GM21786 (cell line): ENCODE data around the gene HS3ST5.

Source experiments
- ATAC-seq: cut with Tn5 transposase; IDR thresholded peaks from one replicate; pipeline ENCODE4 v1.9.1; 2021; ENCODE audit not compliant: unreplicated experiment

The HS3ST5 gene

DNA sequence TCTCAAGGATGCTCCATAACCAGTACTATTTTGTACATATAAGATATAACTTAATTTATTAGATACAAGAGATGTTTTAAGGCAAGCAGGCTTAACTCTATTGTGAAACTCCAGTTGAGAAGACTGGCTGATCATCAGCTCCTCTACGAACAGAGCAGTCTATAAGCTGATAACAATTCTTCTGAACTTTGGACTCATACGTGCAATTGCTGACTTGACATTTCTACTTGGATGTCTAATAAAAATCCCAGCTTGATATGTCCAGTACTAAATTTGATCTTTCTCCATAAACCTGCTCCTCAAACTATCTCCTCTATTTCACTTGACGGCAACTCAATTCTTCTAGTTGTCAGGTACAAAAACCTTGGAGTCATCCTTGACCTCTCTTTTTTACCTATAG, 141.9 kb downstream of the HS3ST5 start:
- no peak for ATAC-seq

DNA sequence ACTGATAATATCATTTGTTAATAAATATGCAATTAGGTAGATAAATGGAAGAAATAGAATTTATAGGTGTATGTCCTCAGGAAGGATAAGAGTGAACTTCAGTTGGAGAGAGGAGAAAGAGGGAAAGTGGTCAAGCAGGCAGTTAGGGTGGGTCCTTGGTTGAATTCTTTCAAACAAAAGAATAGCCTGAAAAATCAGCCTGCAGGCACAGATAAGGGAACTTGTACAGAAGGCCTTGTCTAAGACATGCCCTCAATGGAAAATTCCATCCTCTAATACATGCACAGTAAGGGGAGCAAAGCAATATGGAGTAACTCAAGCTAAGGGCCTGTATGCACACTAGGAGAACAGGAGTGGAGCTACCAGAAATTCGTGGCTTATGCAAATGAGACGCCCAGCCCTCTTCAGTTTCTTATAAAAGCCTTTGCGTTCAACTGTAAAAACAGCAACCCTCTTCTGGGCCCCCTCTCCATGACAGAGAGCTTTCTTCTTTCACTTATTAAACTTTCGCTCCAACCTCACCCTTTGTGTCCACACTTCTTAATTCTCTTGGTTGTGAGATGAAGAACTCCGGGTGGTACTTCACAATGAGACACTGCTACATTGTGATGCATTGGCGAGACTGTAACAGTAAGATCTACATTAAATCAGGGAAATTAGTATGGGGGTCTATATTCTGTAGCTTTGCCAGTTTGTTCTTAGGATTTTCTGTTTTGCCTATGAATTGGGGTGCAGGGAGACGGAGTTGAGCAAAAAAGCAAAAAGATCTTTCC, 147.0 kb downstream of the HS3ST5 start:
- ATAC-seq = no peak

- no peak for ATAC-seq
These were observed 147.8 kb downstream of the HS3ST5 start for GRCh38 chr6:114195027-114195365.

GRCh38 chr6:114194362-114195026, 148.3 kb downstream of the HS3ST5 start:
- ATAC-seq = no peak

- no peak for ATAC-seq
These were observed 155.3 kb downstream of the HS3ST5 start for GRCh38 chr6:114187563-114187962.

GRCh38 chr6:114181664-114182063, 161.2 kb downstream of the HS3ST5 start:
- no peak for ATAC-seq

GRCh38 chr6:114179411-114179810, 163.4 kb downstream of the HS3ST5 start:
- no peak for ATAC-seq

DNA sequence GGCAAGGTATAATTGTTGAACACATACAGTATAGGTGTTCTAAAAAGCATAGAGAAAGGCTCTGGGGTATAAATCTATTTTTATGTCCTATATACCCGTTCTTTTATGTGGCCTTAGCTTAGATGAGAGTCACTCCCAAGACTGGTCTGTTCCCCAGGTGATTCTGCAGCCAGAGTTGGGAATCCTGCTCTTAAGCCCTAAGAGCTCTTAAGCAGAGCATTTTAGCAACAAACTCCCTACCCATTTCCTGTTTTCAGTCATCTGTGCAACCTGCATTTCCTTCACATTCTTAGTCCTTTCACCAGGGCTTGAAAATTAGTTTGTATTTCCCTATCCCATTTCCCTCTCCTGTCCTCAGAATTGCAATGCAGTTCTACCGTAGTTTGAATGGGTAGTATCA, 166.1 kb downstream of the HS3ST5 start:
- ATAC-seq = no peak

GRCh38 chr6:114172576-114173260, 170.1 kb downstream of the HS3ST5 start:
- no peak for ATAC-seq

- ATAC-seq = no peak
These were observed 171.3 kb downstream of the HS3ST5 start for GRCh38 chr6:114171473-114171872.

DNA sequence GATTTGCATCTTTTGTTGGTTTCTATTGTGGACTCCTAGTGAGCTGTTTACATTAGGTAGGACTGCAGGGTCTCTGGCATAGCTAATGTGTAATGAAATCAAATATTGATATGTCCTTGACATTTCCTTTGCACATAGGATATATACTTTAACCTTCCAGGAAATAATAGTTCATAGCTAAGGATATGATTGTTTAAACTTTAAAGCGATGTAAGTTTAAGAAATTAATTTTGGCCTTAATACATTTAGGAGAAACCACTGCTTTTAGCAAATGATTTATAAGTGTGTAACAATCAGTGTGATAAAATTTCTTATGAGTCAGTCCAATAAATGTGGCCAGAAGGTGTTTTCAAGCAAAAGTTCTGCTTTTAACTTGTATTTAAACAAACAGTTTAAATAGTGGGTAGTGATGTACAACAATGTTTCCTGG, 171.8 kb downstream of the HS3ST5 start:
- ATAC-seq = no peak

DNA sequence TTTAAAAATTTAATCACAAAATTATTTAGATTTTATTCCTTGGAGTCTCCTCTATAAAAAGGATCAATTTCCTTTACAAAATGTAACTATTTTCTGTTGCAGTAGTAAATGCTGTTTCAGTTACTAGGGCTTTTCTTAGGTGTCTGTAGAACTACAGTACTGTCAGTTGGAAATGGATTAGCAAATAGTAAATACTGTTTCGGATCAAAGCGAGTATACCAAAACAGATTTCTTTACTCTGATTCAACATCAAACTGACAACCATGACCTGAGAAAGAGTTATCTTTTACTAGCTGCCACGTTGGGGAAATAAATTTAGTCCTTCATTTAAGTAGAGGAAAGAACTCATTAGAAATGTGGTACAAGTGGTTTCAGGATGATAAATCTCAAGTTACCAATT, 172.5 kb downstream of the HS3ST5 start:
- no peak for ATAC-seq

- no peak for ATAC-seq
These were observed 173.1 kb downstream of the HS3ST5 start for GRCh38 chr6:114169763-114170162.

GRCh38 chr6:114167583-114168576, 174.9 kb downstream of the HS3ST5 start:
- ATAC-seq = no peak

GRCh38 chr6:114164207-114164606, 178.6 kb downstream of the HS3ST5 start:
- no peak for ATAC-seq

- ATAC-seq = no peak
These were observed 180.0 kb downstream of the HS3ST5 start for GRCh38 chr6:114162691-114163347.

DNA sequence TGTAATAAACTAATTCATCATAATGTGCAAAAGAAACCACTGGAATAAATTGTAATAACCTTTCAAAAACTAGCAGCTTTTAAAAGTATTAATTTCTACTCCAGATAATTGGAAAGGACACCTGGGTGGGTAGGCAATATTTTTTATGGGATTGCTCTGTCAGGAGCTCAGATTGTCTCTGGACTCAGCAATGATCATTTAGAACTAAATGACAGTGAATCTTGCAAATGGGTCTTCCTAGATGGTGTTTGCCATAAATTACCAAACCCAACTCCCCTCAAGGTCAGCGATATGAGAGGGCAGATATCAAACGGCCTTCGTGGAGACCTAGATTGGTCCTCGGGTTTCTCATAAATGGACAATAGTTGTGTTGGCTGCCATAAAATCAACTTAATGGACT, 181.9 kb downstream of the HS3ST5 start:
- ATAC-seq = no peak

GRCh38 chr6:114159727-114160126, 183.1 kb downstream of the HS3ST5 start:
- no peak for ATAC-seq

DNA sequence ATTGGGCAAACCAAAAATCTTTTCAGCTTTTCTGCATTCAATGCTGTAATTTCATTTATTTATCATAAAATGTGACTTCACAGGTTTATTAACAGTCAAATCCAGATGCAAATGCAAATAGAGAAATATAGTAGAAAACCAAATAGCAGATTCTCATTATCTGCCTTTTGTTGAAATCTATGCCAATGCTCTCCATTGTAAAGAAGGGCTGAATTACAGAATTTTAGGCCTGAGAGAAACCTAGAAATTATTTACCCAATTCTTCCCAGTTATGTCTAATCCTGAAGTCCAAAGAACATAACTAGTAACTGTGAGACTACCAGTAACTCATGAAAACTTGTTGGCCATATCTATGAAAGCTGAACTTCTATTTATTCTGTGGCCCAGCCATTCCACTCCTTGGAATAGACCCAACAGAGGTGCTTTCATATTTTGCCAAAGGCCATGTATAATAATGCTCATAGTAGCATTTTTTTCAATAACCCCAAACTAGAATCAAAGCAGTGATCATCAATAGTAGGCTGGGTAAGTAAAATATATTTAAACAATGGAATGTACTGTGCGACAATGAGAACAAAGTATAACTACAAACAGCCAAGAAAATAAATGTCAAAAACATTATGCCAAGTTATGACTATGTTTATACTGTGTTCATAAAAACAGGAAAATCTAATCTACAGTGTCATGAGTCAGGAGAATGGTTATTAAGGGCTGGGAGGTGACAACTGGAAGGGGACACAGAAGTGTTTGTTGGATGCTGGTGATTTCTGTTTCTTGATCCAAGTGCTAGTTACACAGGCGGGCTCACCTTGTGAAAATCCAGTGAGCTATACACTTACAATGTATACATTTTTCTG, 183.8 kb downstream of the HS3ST5 start:
- no peak for ATAC-seq
